Hematopoietic multipotent progenitor cell treated with erythropoietin and hydrocortisone succinate and interleukin-3 and kit ligand, for 17 days (in vitro differentiated cells): ENCODE measurements around the gene PHACTR1.

Source experiments
- DNase-seq: peaks from one replicate; pipeline ENCODE4 v3.0.0-alpha.2; 2015; ENCODE audit warnings: low spot score

PHACTR1 gene

GRCh38 chr6:13163161-13163944, 446.8 kb downstream of the PHACTR1 start:
- DNase-seq: no peak

- no peak for DNase-seq
Observed at GRCh38 chr6:13164291-13164690, 447.7 kb downstream of the PHACTR1 start.

- no peak for DNase-seq
Observed at GRCh38 chr6:13165502-13166172, 449.1 kb downstream of the PHACTR1 start.

GRCh38 chr6:13166269-13166668, 449.7 kb downstream of the PHACTR1 start:
- no peak for DNase-seq

- no peak for DNase-seq
Observed at GRCh38 chr6:13166916-13167315, 450.3 kb downstream of the PHACTR1 start.

- DNase-seq: no peak
Observed at GRCh38 chr6:13172291-13172690, 455.7 kb downstream of the PHACTR1 start.

- no peak for DNase-seq
Observed at GRCh38 chr6:13175087-13175486, 458.5 kb downstream of the PHACTR1 start.

GRCh38 chr6:13175759-13176158, 459.2 kb downstream of the PHACTR1 start:
- DNase-seq: no peak

GRCh38 chr6:13177664-13178063, 461.1 kb downstream of the PHACTR1 start:
- DNase-seq: no peak

- no peak for DNase-seq
Observed at GRCh38 chr6:13178107-13178506, 461.5 kb downstream of the PHACTR1 start.

- no peak for DNase-seq
Observed at GRCh38 chr6:13180538-13180937, 464.0 kb downstream of the PHACTR1 start.

- DNase-seq: no peak
Observed at GRCh38 chr6:13181393-13181792, 464.8 kb downstream of the PHACTR1 start.

GRCh38 chr6:13183415-13184088, 467.0 kb downstream of the PHACTR1 start:
- no peak for DNase-seq

GRCh38 chr6:13184089-13184468, 467.5 kb downstream of the PHACTR1 start:
- no peak for DNase-seq

- no peak for DNase-seq
Observed at GRCh38 chr6:13184547-13184946, 468.0 kb downstream of the PHACTR1 start.

- DNase-seq: no peak
Observed at GRCh38 chr6:13186861-13187260, 470.3 kb downstream of the PHACTR1 start.

GRCh38 chr6:13187692-13188091, 471.1 kb downstream of the PHACTR1 start:
- DNase-seq: no peak

GRCh38 chr6:13188306-13188705, 471.7 kb downstream of the PHACTR1 start:
- DNase-seq: no peak

GRCh38 chr6:13189710-13190109, 473.1 kb downstream of the PHACTR1 start:
- DNase-seq: no peak

- DNase-seq: no peak
Observed at GRCh38 chr6:13190376-13190775, 473.8 kb downstream of the PHACTR1 start.

GRCh38 chr6:13191461-13191860, 474.9 kb downstream of the PHACTR1 start:
- no peak for DNase-seq

- DNase-seq: peak; percentile 19
Observed at GRCh38 chr6:13194852-13195251, 478.3 kb downstream of the PHACTR1 start.

GRCh38 chr6:13195803-13196202, 479.2 kb downstream of the PHACTR1 start:
- no peak for DNase-seq
